ENCODE results near the gene CD53.

Gene CD53

GRCh38 chr1:110927484-110928075 is 54.6 kb downstream of the CD53 start:
- TF ChIP-seq SIN3A (IDR thresholded peaks at IDR 0.05; ENCODE audit: borderline replicate concordance, insufficient read depth, low read length) (no peak), TAF1 (IDR thresholded peaks at IDR 0.05; ENCODE audit: borderline replicate concordance, insufficient read depth, low read length) (no peak), POLR2AphosphoS5 (IDR thresholded peaks at IDR 0.05; ENCODE audit: low read depth, low read length) (no peak), FOXP2 (optimal IDR thresholded peaks at IDR 0.05; ENCODE audit: borderline replicate concordance, extremely low read depth, extremely low read length, insufficient read depth) (no peak), REST (IDR thresholded peaks at IDR 0.05; ENCODE audit: insufficient read depth in 1 of 2, low read depth in 2 of 2, low read length in 2 of 2) (no peak)

GRCh38 chr1:110928191-110928590 is 55.2 kb downstream of the CD53 start:
- no peak for TF ChIP-seq REST (IDR thresholded peaks at IDR 0.05; ENCODE audit: insufficient read depth in 1 of 2, low read depth in 2 of 2, low read length in 2 of 2)
- no peak for TF ChIP-seq TAF1 (IDR thresholded peaks at IDR 0.05; ENCODE audit: borderline replicate concordance, insufficient read depth, low read length)
- TF ChIP-seq FOXP2 (optimal IDR thresholded peaks at IDR 0.05; ENCODE audit: borderline replicate concordance, extremely low read depth, extremely low read length, insufficient read depth), result no peak

GRCh38 chr1:110928904-110929303 is 56.0 kb downstream of the CD53 start:
- TF ChIP-seq REST (IDR thresholded peaks at IDR 0.05; ENCODE audit: insufficient read depth in 1 of 2, low read depth in 2 of 2, low read length in 2 of 2) (no peak), FOXP2 (optimal IDR thresholded peaks at IDR 0.05; ENCODE audit: borderline replicate concordance, extremely low read depth, extremely low read length, insufficient read depth) (no peak), TAF1 (IDR thresholded peaks at IDR 0.05; ENCODE audit: borderline replicate concordance, insufficient read depth, low read length) (no peak), SIN3A (IDR thresholded peaks at IDR 0.05; ENCODE audit: borderline replicate concordance, insufficient read depth, low read length) (no peak), POLR2AphosphoS5 (IDR thresholded peaks at IDR 0.05; ENCODE audit: low read depth, low read length) (no peak)

- TF ChIP-seq TAF1 (IDR thresholded peaks at IDR 0.05; ENCODE audit: borderline replicate concordance, insufficient read depth, low read length), result no peak
- TF ChIP-seq FOXP2 (optimal IDR thresholded peaks at IDR 0.05; ENCODE audit: borderline replicate concordance, extremely low read depth, extremely low read length, insufficient read depth), result no peak
- no peak for TF ChIP-seq POLR2AphosphoS5 (IDR thresholded peaks at IDR 0.05; ENCODE audit: low read depth, low read length)
- no peak for TF ChIP-seq REST (IDR thresholded peaks at IDR 0.05; ENCODE audit: insufficient read depth in 1 of 2, low read depth in 2 of 2, low read length in 2 of 2)
- TF ChIP-seq SIN3A (IDR thresholded peaks at IDR 0.05; ENCODE audit: borderline replicate concordance, insufficient read depth, low read length), result no peak
Measured at GRCh38 chr1:110936567-110936966, 63.6 kb downstream of the CD53 start.

GRCh38 chr1:110944806-110945205 is 71.9 kb downstream of the CD53 start:
- TF ChIP-seq TAF1 (IDR thresholded peaks at IDR 0.05; ENCODE audit: borderline replicate concordance, insufficient read depth, low read length), result no peak
- TF ChIP-seq FOXP2 (optimal IDR thresholded peaks at IDR 0.05; ENCODE audit: borderline replicate concordance, extremely low read depth, extremely low read length, insufficient read depth), result no peak
- no peak for TF ChIP-seq REST (IDR thresholded peaks at IDR 0.05; ENCODE audit: insufficient read depth in 1 of 2, low read depth in 2 of 2, low read length in 2 of 2)
- no peak for TF ChIP-seq SIN3A (IDR thresholded peaks at IDR 0.05; ENCODE audit: borderline replicate concordance, insufficient read depth, low read length)
- TF ChIP-seq POLR2AphosphoS5 (IDR thresholded peaks at IDR 0.05; ENCODE audit: low read depth, low read length), result no peak
